Activated naive CD4-positive, alpha-beta T cell treated with anti-CD3 and anti-CD28 coated beads, Interleukin-2, amount 50 U/mL, for 16 hours (primary cell): Measurements from ENCODE around the gene PPP5C.
"Not testable (repeated sequence)": the region's sequence is repeated elsewhere in the genome, so short reads cannot be mapped to it uniquely, and the experiment has no call there.

Source experiments
- DNase-seq: peaks from one replicate; pipeline ENCODE4 v3.0.0-alpha.2; 2020

The PPP5C gene

GRCh38 chr19:46435689-46436088 lies 88.8 kb downstream of the PPP5C start:
- DNase-seq, result not testable (repeated sequence)
